Loucy (cell line): ENCODE measurements around the gene CSTPP1.

ENCODE experiments used
- H2AFZ ChIP-seq: fragments of 200-600 bp; sonication (generic); 2 replicates; pipeline ENCODE4 v1.6.0; 2016; ENCODE audit warnings: antibody characterized with exemption, mild to moderate bottlenecking, low read length, moderate library complexity
- H3F3A ChIP-seq: fragments of 200-600 bp; 2 replicates; pipeline ENCODE4 v1.6.0; 2016; ENCODE audit warnings: antibody characterized with exemption, low read depth, mild to moderate bottlenecking
- H3K27me3 ChIP-seq: fragments of 200-600 bp; sonication (generic); 2 replicates; pipeline ENCODE4 v1.6.1; 2014; ENCODE audit warnings: low read length, mild to moderate bottlenecking; ENCODE audit not compliant: insufficient read depth, poor library complexity, severe bottlenecking
- H3K36me3 ChIP-seq: fragments of 200-600 bp; sonication (generic); 2 replicates; pipeline ENCODE4 v1.6.1; 2016; ENCODE audit warnings: low read length; ENCODE audit not compliant: insufficient read depth
- H3K4me1 ChIP-seq: fragments of 200-600 bp; sonication (generic); 2 replicates; pipeline ENCODE4 v1.5.1; 2014; ENCODE audit warnings: low read length, mild to moderate bottlenecking; ENCODE audit not compliant: insufficient read depth, poor library complexity, severe bottlenecking
- H3K4me2 ChIP-seq: fragments of 200-600 bp; sonication (generic); 2 replicates; pipeline ENCODE4 v1.6.0; 2014; ENCODE audit warnings: antibody characterized with exemption, low read length, low read depth, mild to moderate bottlenecking; ENCODE audit not compliant: poor library complexity, severe bottlenecking
- H3K4me3 ChIP-seq: fragments of 200-600 bp; sonication (generic); 2 replicates; pipeline ENCODE4 v1.5.1; 2014; ENCODE audit warnings: low read length, mild to moderate bottlenecking, mixed read lengths; ENCODE audit not compliant: poor library complexity, severe bottlenecking
- H3K79me2 ChIP-seq: fragments of 200-600 bp; sonication (generic); 2 replicates; pipeline ENCODE4 v1.6.1; 2014; ENCODE audit warnings: low read length; ENCODE audit not compliant: insufficient read depth
- H3K9ac ChIP-seq: fragments of 200-600 bp; sonication (generic); 2 replicates; pipeline ENCODE4 v1.6.0; 2014; ENCODE audit warnings: mild to moderate bottlenecking, low read depth, low read length, moderate library complexity; ENCODE audit not compliant: poor library complexity, severe bottlenecking
- H3K9me2 ChIP-seq: fragments of 200-600 bp; sonication (generic); replicated peaks from 2 replicates; pipeline ENCODE4 v1.6.1; 2016; ENCODE audit warnings: low read depth, low read length, mixed read lengths
- H3K9me3 ChIP-seq: fragments of 200-600 bp; sonication (generic); 2 replicates; pipeline ENCODE4 v1.6.1; 2014; ENCODE audit warnings: mild to moderate bottlenecking, antibody characterized with exemption, low read length, low read depth; ENCODE audit not compliant: insufficient read depth
- H4K20me1 ChIP-seq: fragments of 200-600 bp; sonication (generic); 2 replicates; pipeline ENCODE4 v1.6.0; 2014; ENCODE audit warnings: antibody characterized with exemption, low read length, mild to moderate bottlenecking; ENCODE audit not compliant: insufficient read depth, poor library complexity, severe bottlenecking
- CTCF ChIP-seq: fragments of 200-600 bp; sonication (generic); conservative IDR thresholded peaks from 2 replicates; pipeline ENCODE4 v1.5.1; 2014; ENCODE audit warnings: mild to moderate bottlenecking, antibody characterized with exemption, low read length
- EZH2phosphoT487 ChIP-seq: fragments of 200-600 bp; IDR thresholded peaks from 2 replicates; pipeline ENCODE4 v1.6.1; 2018; ENCODE audit warnings: antibody characterized with exemption, mild to moderate bottlenecking, moderate library complexity, borderline replicate concordance

Gene CSTPP1

GRCh38 chr11:47130543-47130942 lies 194.0 kb downstream of the CSTPP1 start:
- H2AFZ ChIP-seq = no peak overlapping the region
- no peaks in the 10 kb centered on the region for H3F3A ChIP-seq
- H3K9me2 ChIP-seq = no peaks in the 10 kb centered on the region
- H3K4me1 ChIP-seq = no peaks in the 10 kb centered on the region
- no peaks in the 10 kb centered on the region for H4K20me1 ChIP-seq
- no peak overlapping the region for H3K4me3 ChIP-seq
- no peaks in the 10 kb centered on the region for H3K27me3 ChIP-seq
- no peaks in the 10 kb centered on the region for H3K36me3 ChIP-seq
- no peaks in the 10 kb centered on the region for H3K79me2 ChIP-seq
- TF ChIP-seq CTCF = no peak
- TF ChIP-seq EZH2phosphoT487 = no peak
- no peak overlapping the region for H3K9ac ChIP-seq
- no peak overlapping the region for H3K4me2 ChIP-seq
- no peaks in the 10 kb centered on the region for H3K9me3 ChIP-seq

GRCh38 chr11:47131136-47131535 lies 194.6 kb downstream of the CSTPP1 start:
- Histone ChIP-seq H3K4me1 (no peaks in the 10 kb centered on the region), H3K9me3 (no peaks in the 10 kb centered on the region), H3K79me2 (no peaks in the 10 kb centered on the region), H3K9ac (no peak overlapping the region), H3K4me2 (no peak overlapping the region), H3K27me3 (no peaks in the 10 kb centered on the region), H3K36me3 (no peaks in the 10 kb centered on the region), H4K20me1 (no peaks in the 10 kb centered on the region), H3F3A (no peaks in the 10 kb centered on the region), H2AFZ (no peak overlapping the region), H3K9me2 (no peaks in the 10 kb centered on the region), H3K4me3 (no peak overlapping the region)
- TF ChIP-seq EZH2phosphoT487 (no peak), CTCF (no peak)

GRCh38 chr11:47132490-47132889 lies 195.9 kb downstream of the CSTPP1 start:
- no peak overlapping the region for H2AFZ ChIP-seq
- no peaks in the 10 kb centered on the region for H3K9me2 ChIP-seq
- H3K4me1 ChIP-seq = no peaks in the 10 kb centered on the region
- no peaks in the 10 kb centered on the region for H3F3A ChIP-seq
- no peak overlapping the region for H3K4me3 ChIP-seq
- H3K9me3 ChIP-seq = no peaks in the 10 kb centered on the region
- no peaks in the 10 kb centered on the region for H3K27me3 ChIP-seq
- H3K9ac ChIP-seq = no peak overlapping the region
- H3K36me3 ChIP-seq = peaks cover 2% of the 10 kb centered on the region; the same call in 1 of the 2 replicates
- H3K79me2 ChIP-seq = no peaks in the 10 kb centered on the region
- TF ChIP-seq CTCF (no peak), EZH2phosphoT487 (no peak)
- H3K4me2 ChIP-seq = no peak overlapping the region
- no peaks in the 10 kb centered on the region for H4K20me1 ChIP-seq
